Keratinocyte (primary cell): ENCODE results near the gene DNM1L. TPM values are rescaled to one million over a fixed set of nuclear protein-coding genes. Genes with fewer than 3 reads are reported as not detected.

Source experiments
- DNase-seq: peaks from one replicate; pipeline ENCODE4 v3.0.0-alpha.2; 2011; ENCODE audit warnings: low read depth, missing footprints, low spot score
- FAIRE-seq: peaks from 2 replicates; lab custom pipeline; 2011; peaks lifted over from hg19 to GRCh38; lab: Jason Lieb, UNC
- H2AFZ ChIP-seq: 2 replicates; pipeline ENCODE4 v1.6.0; 2012; ENCODE audit warnings: low read length, control low read depth, inconsistent platforms; ENCODE audit not compliant: control insufficient read depth
- H3K27ac ChIP-seq: 2 replicates; pipeline ENCODE4 v1.5.1; 2011; ENCODE audit warnings: low read length; ENCODE audit not compliant: control insufficient read depth, insufficient read depth
- H3K27me3 ChIP-seq: 3 replicates; pipeline ENCODE4 v1.6.0; 2011; ENCODE audit warnings: low read length; ENCODE audit not compliant: control insufficient read depth, insufficient read depth; ENCODE audit errors: extremely low read depth
- H3K36me3 ChIP-seq, 2 experiments: 2 replicates in 1 of 2; 3 replicates in 1 of 2; pipeline ENCODE4 v1.5.1; 2011; ENCODE audit warnings: low read length in 2 of 2, mild to moderate bottlenecking in 1 of 2; ENCODE audit not compliant: control insufficient read depth in 2 of 2, insufficient read depth in 2 of 2; ENCODE audit errors: extremely low read depth in 1 of 2
- H3K4me1 ChIP-seq: 3 replicates; pipeline ENCODE4 v1.5.1; 2011; ENCODE audit warnings: low read length; ENCODE audit not compliant: control insufficient read depth, insufficient read depth; ENCODE audit errors: extremely low read depth
- H3K4me2 ChIP-seq: 3 replicates; pipeline ENCODE4 v1.6.0; 2011; ENCODE audit warnings: low read depth, low read length; ENCODE audit not compliant: control insufficient read depth, insufficient read depth; ENCODE audit errors: extremely low read depth
- H3K4me3 ChIP-seq, 3 experiments: fragments of 200-600 bp in 1 of 3; sonication (generic) in 1 of 3; 2 replicates in 2 of 3; 3 replicates in 1 of 3; pipeline ENCODE4 v1.5.1; 2011 to 2016; ENCODE audit warnings: low read length in 3 of 3, mild to moderate bottlenecking in 3 of 3, control low read depth in 2 of 3, inconsistent platforms in 1 of 3, low read depth in 1 of 3, mixed read lengths in 1 of 3, mixed run types in 1 of 3, moderate library complexity in 1 of 3; ENCODE audit not compliant: control insufficient read depth in 2 of 3, insufficient read depth in 2 of 3; ENCODE audit errors: extremely low read depth in 1 of 3
- H3K79me2 ChIP-seq: 2 replicates; pipeline ENCODE4 v1.6.0; 2012; ENCODE audit warnings: low read length; ENCODE audit not compliant: control insufficient read depth, insufficient read depth
- H3K9ac ChIP-seq: 3 replicates; pipeline ENCODE4 v1.6.0; 2011; ENCODE audit warnings: low read length; ENCODE audit not compliant: control insufficient read depth, insufficient read depth; ENCODE audit errors: extremely low read depth
- H3K9me1 ChIP-seq: 3 replicates; pipeline ENCODE4 v1.6.0; 2011; ENCODE audit warnings: low read length; ENCODE audit not compliant: control insufficient read depth, insufficient read depth; ENCODE audit errors: extremely low read depth
- H3K9me3 ChIP-seq: 2 replicates; pipeline ENCODE4 v1.5.1; 2012; ENCODE audit warnings: low read depth, low read length; ENCODE audit not compliant: control insufficient read depth
- H4K20me1 ChIP-seq: 3 replicates; pipeline ENCODE4 v1.6.0; 2011; ENCODE audit warnings: low read length; ENCODE audit not compliant: control insufficient read depth, insufficient read depth; ENCODE audit errors: extremely low read depth
- EZH2 ChIP-seq: IDR thresholded peaks from one replicate; pipeline ENCODE4 v1.6.1; 2012; ENCODE audit warnings: inconsistent platforms, mild to moderate bottlenecking, low read length, moderate library complexity
- dilution Hi-C: fragments of 300-500 bp; cut with MboI; formaldehyde crosslinking; loops from one replicate; pipeline ENCODE4 v1.7.0; 2020; ENCODE audit warnings: low sequenced_read_pairs; ENCODE audit not compliant: extremely low pct_ligation_motif_present
- polyA plus RNA-seq, 5 experiments: library from polyadenylated mRNA; depleted of rRNA in 3 of 5; stranded (reverse) in 3 of 5; stranded (forward) in 1 of 5; unstranded in 1 of 5; fragments of >200 nt; gene quantifications; 1 replicate in 1 of 5; 2 replicates in 3 of 5; 3 replicates in 1 of 5; pipeline versions ENCODE4 v1.2.1 to v1.2.3, GENCODE V29; 2011 to 2012; ENCODE audit warnings: missing spikeins in 2 of 5, low read depth in 1 of 5, low replicate concordance in 1 of 5
- TF ChIP-seq, protein P1 (sequence below), 3 experiments: IDR thresholded peaks in 1 of 3; conservative IDR thresholded peaks in 1 of 3; optimal IDR thresholded peaks in 1 of 3; 2 replicates in 2 of 3; 3 replicates in 1 of 3; pipeline versions ENCODE3 to v1.5.1; 2011; ENCODE audit warnings: low read length in 3 of 3, mild to moderate bottlenecking in 3 of 3, moderate library complexity in 2 of 3, control low read depth in 1 of 3, inconsistent platforms in 1 of 3; ENCODE audit not compliant: insufficient read depth in 2 of 3; ENCODE audit errors: extremely low read depth in 1 of 3

The DNM1L gene
- polyA plus RNA-seq, 1 donor (not counting 4 experiments of a cell fraction or from before 2014, with no cell fraction given), result 115 TPM

DNA sequence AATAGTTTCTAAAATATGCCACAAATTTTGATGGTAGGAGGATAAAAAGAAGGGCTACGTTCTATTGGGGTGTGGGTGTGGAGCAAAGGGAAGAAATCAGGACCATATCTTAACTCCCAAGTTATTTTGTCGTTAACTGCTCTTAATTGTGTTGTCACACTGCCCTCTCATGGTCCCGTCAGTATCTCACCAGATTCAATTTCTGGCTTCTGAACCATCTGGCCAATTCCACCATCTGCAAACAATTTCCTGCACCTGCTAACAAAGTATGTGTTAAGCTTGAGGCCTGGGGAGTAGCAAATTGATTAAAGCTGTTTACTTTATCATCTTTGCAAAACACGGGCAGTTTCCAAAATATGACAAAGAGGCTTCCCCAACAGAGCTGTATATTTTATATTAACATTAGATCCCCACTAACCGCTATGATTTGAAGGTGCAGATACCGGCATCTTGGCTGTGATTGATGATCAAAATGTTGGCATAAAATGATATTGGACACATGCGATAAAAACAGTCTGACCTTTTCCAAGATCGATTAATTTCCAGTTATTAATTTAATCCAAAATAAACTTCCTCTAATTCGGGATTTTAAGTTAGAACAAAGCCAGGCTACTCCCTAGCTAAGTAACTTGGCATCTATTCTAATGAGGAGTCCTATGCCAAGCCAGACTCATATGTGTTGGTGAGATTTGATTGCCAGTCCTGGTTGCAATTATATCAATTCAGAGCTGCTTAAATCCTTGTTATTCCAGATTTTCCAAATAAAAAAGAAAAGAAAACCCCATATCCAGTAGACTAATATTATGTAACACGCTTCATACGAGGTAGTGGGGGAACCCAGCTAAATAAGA is 6.9 kb upstream of the DNM1L start:
- dilution Hi-C loops, result no loop called here
- no peaks in the 10 kb centered on the region for H3K27me3 ChIP-seq
- no peaks in the 10 kb centered on the region for H3K79me2 ChIP-seq
- H2AFZ ChIP-seq, result no peak overlapping the region
- no peaks in the 10 kb centered on the region for H3K9me1 ChIP-seq
- H3K4me2 ChIP-seq, result no peak overlapping the region
- no peak overlapping the region for H3K27ac ChIP-seq
- H3K9ac ChIP-seq, result no peak overlapping the region
- no peak overlapping the region for H3K4me3 ChIP-seq
- H3K9me3 ChIP-seq, result no peaks in the 10 kb centered on the region
- FAIRE-seq (peak; percentile 77), DNase-seq (no peak)
- H3K4me1 ChIP-seq, result no peaks in the 10 kb centered on the region
- TF ChIP-seq EZH2, result no peak
- TF ChIP-seq, protein P1, sequence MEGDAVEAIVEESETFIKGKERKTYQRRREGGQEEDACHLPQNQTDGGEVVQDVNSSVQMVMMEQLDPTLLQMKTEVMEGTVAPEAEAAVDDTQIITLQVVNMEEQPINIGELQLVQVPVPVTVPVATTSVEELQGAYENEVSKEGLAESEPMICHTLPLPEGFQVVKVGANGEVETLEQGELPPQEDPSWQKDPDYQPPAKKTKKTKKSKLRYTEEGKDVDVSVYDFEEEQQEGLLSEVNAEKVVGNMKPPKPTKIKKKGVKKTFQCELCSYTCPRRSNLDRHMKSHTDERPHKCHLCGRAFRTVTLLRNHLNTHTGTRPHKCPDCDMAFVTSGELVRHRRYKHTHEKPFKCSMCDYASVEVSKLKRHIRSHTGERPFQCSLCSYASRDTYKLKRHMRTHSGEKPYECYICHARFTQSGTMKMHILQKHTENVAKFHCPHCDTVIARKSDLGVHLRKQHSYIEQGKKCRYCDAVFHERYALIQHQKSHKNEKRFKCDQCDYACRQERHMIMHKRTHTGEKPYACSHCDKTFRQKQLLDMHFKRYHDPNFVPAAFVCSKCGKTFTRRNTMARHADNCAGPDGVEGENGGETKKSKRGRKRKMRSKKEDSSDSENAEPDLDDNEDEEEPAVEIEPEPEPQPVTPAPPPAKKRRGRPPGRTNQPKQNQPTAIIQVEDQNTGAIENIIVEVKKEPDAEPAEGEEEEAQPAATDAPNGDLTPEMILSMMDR (optimal IDR thresholded peaks at IDR 0.05 in 1 of 3, IDR thresholded peaks at IDR 0.05 in 1 of 3, conservative IDR thresholded peaks at IDR 0.05 in 1 of 3; ENCODE audit: extremely low read depth in 1 of 3, insufficient read depth in 2 of 3, low read length in 3 of 3), result peak; percentile 35 to 75 (median 67)
- H3K36me3 ChIP-seq, result no peaks in the 10 kb centered on the region
- H4K20me1 ChIP-seq, result no peaks in the 10 kb centered on the region

DNA sequence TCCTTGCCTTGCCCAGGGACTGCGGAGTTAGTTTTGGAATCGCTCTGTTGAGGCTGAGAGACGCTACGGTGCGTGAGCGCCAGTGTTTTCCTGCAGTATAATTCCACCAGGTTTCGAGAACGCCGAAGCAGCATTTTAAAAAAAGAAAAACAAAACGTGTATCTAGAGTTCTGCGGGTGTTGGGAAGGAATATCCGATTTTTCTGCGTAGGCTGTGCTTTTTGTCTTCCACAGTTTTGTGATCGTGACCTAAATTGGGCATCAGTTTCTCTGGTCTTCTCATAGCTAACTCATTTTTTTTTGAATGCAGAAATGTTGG is 778 bp downstream of the DNM1L start:
- peak overlapping the region; percentile 84 for H2AFZ ChIP-seq
- no peaks in the 10 kb centered on the region for H3K9me3 ChIP-seq
- dilution Hi-C loops, result no loop called here
- TF ChIP-seq EZH2, result no peak
- TF ChIP-seq, protein P1 (optimal IDR thresholded peaks at IDR 0.05 in 1 of 3, IDR thresholded peaks at IDR 0.05 in 1 of 3, conservative IDR thresholded peaks at IDR 0.05 in 1 of 3; ENCODE audit: extremely low read depth in 1 of 3, insufficient read depth in 2 of 3, low read length in 3 of 3), result no peak
- H3K36me3 ChIP-seq, result no peaks in the 10 kb centered on the region
- FAIRE-seq, result no peak
- H3K9me1 ChIP-seq, result peaks cover 3% of the 10 kb centered on the region
- no peaks in the 10 kb centered on the region for H4K20me1 ChIP-seq
- peak overlapping the region; percentile 80 for H3K27ac ChIP-seq
- H3K27me3 ChIP-seq, result no peaks in the 10 kb centered on the region
- peaks cover 53% of the 10 kb centered on the region for H3K79me2 ChIP-seq
- H3K4me1 ChIP-seq, result peaks cover 13% of the 10 kb centered on the region
- no peak for DNase-seq
- H3K9ac ChIP-seq, result peak overlapping the region; percentile 89
- peak overlapping the region; percentile 73 to 96 (median 89) for H3K4me3 ChIP-seq
- H3K4me2 ChIP-seq, result peak overlapping the region; percentile 86
